ENCODE results near the gene COMP.

The COMP gene

GRCh38 chr19:18768997-18769891 lies 21.9 kb downstream of the COMP start:
- no peak for DNase-seq

GRCh38 chr19:18768046-18768771 lies 22.9 kb downstream of the COMP start:
- DNase-seq: no peak

- DNase-seq: no peak
Observed at GRCh38 chr19:18765224-18765623, 25.9 kb downstream of the COMP start.

GRCh38 chr19:18764591-18765051 lies 26.5 kb downstream of the COMP start:
- no peak for DNase-seq

GRCh38 chr19:18763674-18764590 lies 27.2 kb downstream of the COMP start:
- no peak for DNase-seq

- DNase-seq: no peak
Observed at GRCh38 chr19:18762125-18763023, 28.7 kb downstream of the COMP start.

- DNase-seq: no peak
Observed at GRCh38 chr19:18761531-18762110, 29.5 kb downstream of the COMP start.

GRCh38 chr19:18760440-18761383 lies 30.4 kb downstream of the COMP start:
- DNase-seq: no peak

- DNase-seq: no peak
Observed at GRCh38 chr19:18759995-18760426, 31.1 kb downstream of the COMP start.

GRCh38 chr19:18759304-18759994 lies 31.7 kb downstream of the COMP start:
- no peak for DNase-seq

- no peak for DNase-seq
Observed at GRCh38 chr19:18756896-18757295, 34.2 kb downstream of the COMP start.

GRCh38 chr19:18754501-18754900 lies 36.6 kb downstream of the COMP start:
- DNase-seq: no peak

GRCh38 chr19:18751571-18751970 lies 39.5 kb downstream of the COMP start:
- DNase-seq: no peak

GRCh38 chr19:18750295-18750970 lies 40.7 kb downstream of the COMP start:
- DNase-seq: no peak

- DNase-seq: no peak
Observed at GRCh38 chr19:18749362-18750231, 41.5 kb downstream of the COMP start.

- DNase-seq: no peak
Observed at GRCh38 chr19:18746401-18747325, 44.4 kb downstream of the COMP start.

GRCh38 chr19:18745931-18746330 lies 45.2 kb downstream of the COMP start:
- no peak for DNase-seq

Data from activated CD4-positive, alpha-beta T cell treated with anti-CD3 and anti-CD28 coated beads, Interleukin-2, amount 50 U/mL, for 1 hour (primary cell).